T-helper 2 cell treated with Interferon-gamma antibody and Interleukin-4, amounts not matched to agents 100 ng/mL and 5 ng/mL, for 36 hours (primary cell): ENCODE measurements around the gene CELF2. TPM values are rescaled to one million over a fixed set of nuclear protein-coding genes. Genes with fewer than 3 reads are reported as not detected.

Source experiments
- intact Hi-C: fragments of 100-400 bp; cut with micrococcal nuclease; formaldehyde crosslinking; loops from one replicate; pipeline ENCODE4 v1.15.1; 2023
- total RNA-seq: library from RNA; stranded (reverse); gene quantifications from 2 replicates; pipeline ENCODE4 v1.2.3, GENCODE V29; 2022

The CELF2 gene
- total RNA-seq, 1 donor from 2014 or later, result 152 TPM

- intact Hi-C loops, result no loop called here
These were observed 245.0 kb downstream of the CELF2 start for GRCh38 chr10:11262494-11263345.

GRCh38 chr10:11263767-11264166, 246.1 kb downstream of the CELF2 start:
- intact Hi-C loops, result no loop called here

GRCh38 chr10:11264296-11265048, 246.8 kb downstream of the CELF2 start:
- intact Hi-C loops, result no loop called here

- intact Hi-C loops, result no loop called here
These were observed 247.8 kb downstream of the CELF2 start for GRCh38 chr10:11265484-11265883.

- intact Hi-C loops, result no loop called here
These were observed 248.8 kb downstream of the CELF2 start for GRCh38 chr10:11266426-11266825.

- intact Hi-C loops, result loop anchor here (1.0 to 10.0 kb wide), 4 partner anchors 91 to 255 kb away; partner anchors contain the start of gene CELF2
These were observed 252.6 kb downstream of the CELF2 start for GRCh38 chr10:11270135-11270857.

GRCh38 chr10:11270858-11271179, 253.1 kb downstream of the CELF2 start:
- intact Hi-C loops, result loop anchor here (1.0 to 10.0 kb wide), 4 partner anchors 92 to 256 kb away; partner anchors contain the start of gene CELF2

- intact Hi-C loops, result loop anchor here (10.0 kb wide), 2 partner anchors 202 to 258 kb away; partner anchors contain the start of gene CELF2
These were observed 255.3 kb downstream of the CELF2 start for GRCh38 chr10:11272915-11273389.

GRCh38 chr10:11274452-11274851, 256.8 kb downstream of the CELF2 start:
- intact Hi-C loops, result loop anchor here (10.0 kb wide), 2 partner anchors 200 to 260 kb away; partner anchors contain the start of gene CELF2

GRCh38 chr10:11275651-11276050, 258.0 kb downstream of the CELF2 start:
- intact Hi-C loops, result loop anchor here (10.0 kb wide), 2 partner anchors 199 to 261 kb away; partner anchors contain the start of gene CELF2

- intact Hi-C loops, result loop anchor here (10.0 kb wide), 2 partner anchors 198 to 262 kb away; partner anchors contain the start of gene CELF2
These were observed 258.8 kb downstream of the CELF2 start for GRCh38 chr10:11276449-11276990.

- intact Hi-C loops, result loop anchor here (10.0 kb wide), 2 partner anchors 195 to 265 kb away; partner anchors contain the start of gene CELF2
These were observed 261.6 kb downstream of the CELF2 start for GRCh38 chr10:11279314-11279713.

- intact Hi-C loops, result no loop called here
These were observed 262.7 kb downstream of the CELF2 start for GRCh38 chr10:11280187-11280932.

- intact Hi-C loops, result no loop called here
These were observed 264.5 kb downstream of the CELF2 start for GRCh38 chr10:11282156-11282555.

GRCh38 chr10:11282661-11283060, 265.0 kb downstream of the CELF2 start:
- intact Hi-C loops, result no loop called here

- intact Hi-C loops, result no loop called here
These were observed 266.8 kb downstream of the CELF2 start for GRCh38 chr10:11284291-11285085.

GRCh38 chr10:11285171-11285570, 267.5 kb downstream of the CELF2 start:
- intact Hi-C loops, result no loop called here

- intact Hi-C loops, result no loop called here
These were observed 268.7 kb downstream of the CELF2 start for GRCh38 chr10:11286261-11286852.

GRCh38 chr10:11288302-11288701, 270.6 kb downstream of the CELF2 start:
- intact Hi-C loops, result no loop called here
